HL-60 (cell line): ENCODE data around the gene ARHGEF37.
A peak's percentile ranks its signal among the peaks of the same experiment; 100 is the strongest.

ENCODE experiments used
- DNase-seq, 2 experiments: peaks; one replicate each; pipeline ENCODE4 v3.0.0-alpha.2; 2010 to 2020; ENCODE audit warnings: low read depth in 1 of 2, low spot score in 1 of 2
- H3K27ac ChIP-seq: fragments of 250-450 bp; sonication (Bioruptor Pico); replicated peaks from 2 replicates; pipeline ENCODE4 v1.5.1; 2020; ENCODE audit warnings: mild to moderate bottlenecking, moderate library complexity
- H3K27me3 ChIP-seq: fragments of 250-450 bp; sonication (Bioruptor Pico); 2 replicates; pipeline ENCODE4 v1.5.1; 2021; ENCODE audit warnings: mild to moderate bottlenecking, moderate library complexity; ENCODE audit not compliant: insufficient read depth, poor library complexity, severe bottlenecking
- H3K4me3 ChIP-seq: replicated peaks from 2 replicates; pipeline ENCODE4 v1.5.1; 2011; ENCODE audit warnings: mild to moderate bottlenecking, control low read depth, low read length; ENCODE audit not compliant: insufficient read depth
- GABPA ChIP-seq: IDR thresholded peaks from 2 replicates; pipeline ENCODE4 v1.6.1; 2012; ENCODE audit warnings: low read depth
- POLR2AphosphoS5 ChIP-seq: IDR thresholded peaks from 2 replicates; pipeline ENCODE4 v1.6.1; 2012; ENCODE audit warnings: low read depth
- REST ChIP-seq: IDR thresholded peaks from 2 replicates; pipeline ENCODE4 v1.6.1; 2012; ENCODE audit warnings: low read depth; ENCODE audit not compliant: insufficient replicate concordance
- SPI1 ChIP-seq: IDR thresholded peaks from 2 replicates; pipeline ENCODE4 v1.6.1; 2012; ENCODE audit warnings: low read depth, mild to moderate bottlenecking, borderline replicate concordance
- TF ChIP-seq, protein P1 (sequence below): IDR thresholded peaks from one replicate; pipeline ENCODE4 v1.5.1; 2011; ENCODE audit warnings: low read length, control low read depth, inconsistent platforms; ENCODE audit not compliant: insufficient read depth

The ARHGEF37 gene

DNA sequence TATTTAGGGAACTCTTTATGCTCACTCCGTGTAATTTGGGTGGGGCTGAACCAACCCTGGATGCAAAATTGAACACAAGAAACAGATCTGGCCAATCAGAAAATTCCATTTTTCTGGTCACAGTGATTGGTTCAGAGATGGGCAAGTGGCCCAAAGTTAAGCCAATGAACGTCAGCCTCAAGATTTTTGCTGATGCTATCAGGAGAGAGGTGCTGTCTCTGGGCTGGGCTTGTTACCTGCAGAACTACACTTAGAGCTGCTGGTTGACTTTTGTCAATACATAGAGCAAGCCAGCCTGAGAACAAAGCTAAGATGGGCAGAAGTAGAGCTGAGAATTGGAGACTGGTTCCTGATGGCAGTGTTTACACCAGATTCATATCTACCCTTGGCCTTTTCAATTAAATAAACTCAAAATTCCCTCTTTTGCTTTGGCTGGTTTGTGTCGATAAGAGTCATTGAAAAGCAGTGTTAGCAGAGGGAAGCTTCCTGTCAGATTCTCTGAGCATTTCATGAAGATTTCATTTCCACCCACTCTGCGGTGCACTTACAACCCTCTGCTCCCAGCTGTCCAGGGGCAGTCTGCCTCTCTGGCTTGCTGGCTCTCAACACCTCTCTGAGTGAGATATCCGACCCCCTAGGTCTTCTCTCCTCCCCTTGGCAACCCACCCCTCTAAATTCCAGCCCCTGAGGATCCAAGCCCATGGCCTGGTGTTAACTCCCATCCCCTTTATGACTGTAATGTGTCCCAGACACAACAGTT, 84.3 kb downstream of the ARHGEF37 start:
- H3K27ac ChIP-seq, result no peak overlapping the region
- no peak overlapping the region for H3K4me3 ChIP-seq
- no peak for DNase-seq
- H3K27me3 ChIP-seq, result no peaks in the 10 kb centered on the region
- TF ChIP-seq REST (no peak), POLR2AphosphoS5 (no peak), SPI1 (no peak), GABPA (no peak)
- TF ChIP-seq, protein P1, sequence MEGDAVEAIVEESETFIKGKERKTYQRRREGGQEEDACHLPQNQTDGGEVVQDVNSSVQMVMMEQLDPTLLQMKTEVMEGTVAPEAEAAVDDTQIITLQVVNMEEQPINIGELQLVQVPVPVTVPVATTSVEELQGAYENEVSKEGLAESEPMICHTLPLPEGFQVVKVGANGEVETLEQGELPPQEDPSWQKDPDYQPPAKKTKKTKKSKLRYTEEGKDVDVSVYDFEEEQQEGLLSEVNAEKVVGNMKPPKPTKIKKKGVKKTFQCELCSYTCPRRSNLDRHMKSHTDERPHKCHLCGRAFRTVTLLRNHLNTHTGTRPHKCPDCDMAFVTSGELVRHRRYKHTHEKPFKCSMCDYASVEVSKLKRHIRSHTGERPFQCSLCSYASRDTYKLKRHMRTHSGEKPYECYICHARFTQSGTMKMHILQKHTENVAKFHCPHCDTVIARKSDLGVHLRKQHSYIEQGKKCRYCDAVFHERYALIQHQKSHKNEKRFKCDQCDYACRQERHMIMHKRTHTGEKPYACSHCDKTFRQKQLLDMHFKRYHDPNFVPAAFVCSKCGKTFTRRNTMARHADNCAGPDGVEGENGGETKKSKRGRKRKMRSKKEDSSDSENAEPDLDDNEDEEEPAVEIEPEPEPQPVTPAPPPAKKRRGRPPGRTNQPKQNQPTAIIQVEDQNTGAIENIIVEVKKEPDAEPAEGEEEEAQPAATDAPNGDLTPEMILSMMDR, result no peak

- DNase-seq, result peak in 1 of 2 experiments; percentile 55
- no peaks in the 10 kb centered on the region for H3K27me3 ChIP-seq
- H3K27ac ChIP-seq, result no peak overlapping the region
- TF ChIP-seq POLR2AphosphoS5 (no peak), SPI1 (no peak), GABPA (no peak), REST (no peak)
- TF ChIP-seq, protein P1, result no peak
- no peak overlapping the region for H3K4me3 ChIP-seq
These were observed 85.0 kb downstream of the ARHGEF37 start for GRCh38 chr5:149666212-149666852.

GRCh38 chr5:149667084-149667828, 86.0 kb downstream of the ARHGEF37 start:
- DNase-seq, result peak in 1 of 2 experiments; percentile 37
- Histone ChIP-seq H3K27me3 (no peaks in the 10 kb centered on the region), H3K4me3 (no peak overlapping the region), H3K27ac (no peak overlapping the region)
- TF ChIP-seq, protein P1, result peak; percentile 85
- TF ChIP-seq REST, result no peak
